ENCODE measurements around the gene C5orf34.
A peak's percentile ranks its signal among the peaks of the same experiment; 100 is the strongest.
"Not testable (repeated sequence)": the region's sequence is repeated elsewhere in the genome, so short reads cannot be mapped to it uniquely, and the experiment has no call there.

Gene C5orf34

DNA sequence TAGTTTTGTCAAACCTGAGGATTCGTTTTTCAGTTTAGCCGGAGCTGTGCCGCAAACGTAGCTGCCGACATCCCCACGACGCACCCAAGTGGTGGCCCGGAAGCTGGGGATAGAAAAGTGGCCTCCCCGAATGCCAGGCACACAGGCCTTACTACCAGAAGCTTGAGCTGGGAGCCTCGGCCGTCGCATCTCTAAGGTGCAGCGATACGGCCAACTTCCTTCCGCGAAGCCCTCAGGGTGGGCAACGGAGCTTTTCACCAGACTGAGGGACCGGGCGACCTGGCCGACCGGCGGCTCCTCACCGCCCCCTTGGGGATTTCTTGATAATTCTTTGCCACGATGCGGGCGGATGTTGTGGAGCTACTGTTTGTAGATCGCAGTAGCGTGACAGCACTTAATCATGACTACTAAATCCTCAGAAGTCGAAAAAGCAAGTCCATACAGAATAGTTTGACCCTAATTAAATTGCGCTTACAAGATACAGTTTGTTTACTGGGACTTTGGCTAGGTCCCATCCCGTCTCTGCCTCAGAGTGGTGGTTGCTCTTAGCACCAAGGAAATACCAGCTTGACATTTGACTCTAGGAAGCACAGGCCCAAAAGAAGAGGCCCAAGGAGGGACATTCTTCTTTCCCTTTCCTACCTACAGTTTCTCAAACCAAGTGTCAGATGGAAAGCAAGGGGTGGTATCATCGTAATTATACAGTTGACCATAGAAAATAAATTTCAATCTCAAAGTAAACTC lies 30.7 kb downstream of the C5orf34 start:
- no CpG with 5 or more reads among the region's 32 CpGs for WGBS (ENCODE audit: insufficient coverage, insufficient read length)
- peak overlapping the region; percentile 90; the same call in 1 of the 2 replicates for H3K4me3 ChIP-seq (ENCODE audit: low read length)
- DNase-seq (ENCODE audit: low read depth, low spot score): peak; percentile 52
- H3K9me3 ChIP-seq (ENCODE audit: control insufficient read depth, insufficient read depth, low read length): no peaks in the 10 kb centered on the region
- no peaks in the 10 kb centered on the region for H3K4me1 ChIP-seq (ENCODE audit: control insufficient read depth, insufficient read depth, low read length)
- H3K27ac ChIP-seq (ENCODE audit: low read length): no peak overlapping the region
- H3K36me3 ChIP-seq (ENCODE audit: control insufficient read depth, insufficient read depth, low read length): no peaks in the 10 kb centered on the region
- no peaks in the 10 kb centered on the region for H3K27me3 ChIP-seq (ENCODE audit: control insufficient read depth, insufficient read depth, low read length)

DNA sequence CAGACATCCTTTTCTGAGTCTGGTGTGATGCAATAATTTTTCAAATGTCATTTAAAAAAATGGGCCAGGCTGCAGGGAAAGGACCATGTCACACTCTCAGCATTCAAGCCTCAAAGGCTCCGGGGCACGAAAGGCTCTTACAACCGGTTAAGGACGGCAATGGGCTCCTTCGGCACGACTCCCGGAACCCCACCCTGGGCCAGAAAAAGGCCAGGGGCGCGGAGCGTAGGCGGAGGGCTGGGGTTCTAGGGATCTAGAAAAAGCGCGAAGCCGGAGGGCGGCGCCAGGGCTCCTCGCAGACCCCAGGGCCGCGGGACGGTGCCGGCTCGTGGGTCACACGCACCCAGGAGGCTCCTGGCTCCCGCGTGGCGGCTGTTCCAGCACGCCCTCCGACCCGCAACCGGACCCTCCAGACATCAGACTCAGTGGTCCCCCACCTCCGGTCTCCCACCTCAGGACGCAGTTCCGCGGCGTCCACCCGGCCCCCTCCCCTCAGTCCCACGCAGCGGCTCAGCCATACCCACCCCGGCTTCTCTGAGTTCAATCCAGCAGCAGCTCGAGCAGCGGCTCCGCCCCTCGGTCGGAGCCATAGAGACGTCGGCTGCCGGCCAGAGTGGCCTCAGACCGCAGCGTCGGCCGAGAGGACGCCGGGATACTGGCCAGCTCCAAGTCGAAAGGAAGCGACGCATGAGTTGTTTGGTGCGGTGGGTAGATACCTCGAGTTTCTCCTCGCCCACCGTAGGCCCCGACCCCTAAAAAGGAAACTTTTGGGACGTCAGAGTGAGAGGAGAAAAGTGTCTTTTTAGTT lies 31.4 kb downstream of the C5orf34 start, which contains the start of gene TMEM267:
Gene TMEM267 (minus strand): TSS at position 568 of the 808 bp plus-strand sequence. CDS start 29,896 bp downstream, outside the sequence.
- no peaks in the 10 kb centered on the region for H3K36me3 ChIP-seq (ENCODE audit: control insufficient read depth, insufficient read depth, low read length)
- H3K9me3 ChIP-seq (ENCODE audit: control insufficient read depth, insufficient read depth, low read length): no peaks in the 10 kb centered on the region
- no peaks in the 10 kb centered on the region for H3K4me1 ChIP-seq (ENCODE audit: control insufficient read depth, insufficient read depth, low read length)
- DNase-seq (ENCODE audit: low read depth, low spot score): peak; percentile 72
- H3K4me3 ChIP-seq (ENCODE audit: low read length): peak within 1 kb of the TSS; percentile 90; the same call in 1 of the 2 replicates
- no CpG with 5 or more reads among the region's 62 CpGs for WGBS (ENCODE audit: insufficient coverage, insufficient read length)
- H3K27ac ChIP-seq (ENCODE audit: low read length): no peak within 1 kb of the TSS
- no peaks in the 10 kb centered on the region for H3K27me3 ChIP-seq (ENCODE audit: control insufficient read depth, insufficient read depth, low read length)

DNA sequence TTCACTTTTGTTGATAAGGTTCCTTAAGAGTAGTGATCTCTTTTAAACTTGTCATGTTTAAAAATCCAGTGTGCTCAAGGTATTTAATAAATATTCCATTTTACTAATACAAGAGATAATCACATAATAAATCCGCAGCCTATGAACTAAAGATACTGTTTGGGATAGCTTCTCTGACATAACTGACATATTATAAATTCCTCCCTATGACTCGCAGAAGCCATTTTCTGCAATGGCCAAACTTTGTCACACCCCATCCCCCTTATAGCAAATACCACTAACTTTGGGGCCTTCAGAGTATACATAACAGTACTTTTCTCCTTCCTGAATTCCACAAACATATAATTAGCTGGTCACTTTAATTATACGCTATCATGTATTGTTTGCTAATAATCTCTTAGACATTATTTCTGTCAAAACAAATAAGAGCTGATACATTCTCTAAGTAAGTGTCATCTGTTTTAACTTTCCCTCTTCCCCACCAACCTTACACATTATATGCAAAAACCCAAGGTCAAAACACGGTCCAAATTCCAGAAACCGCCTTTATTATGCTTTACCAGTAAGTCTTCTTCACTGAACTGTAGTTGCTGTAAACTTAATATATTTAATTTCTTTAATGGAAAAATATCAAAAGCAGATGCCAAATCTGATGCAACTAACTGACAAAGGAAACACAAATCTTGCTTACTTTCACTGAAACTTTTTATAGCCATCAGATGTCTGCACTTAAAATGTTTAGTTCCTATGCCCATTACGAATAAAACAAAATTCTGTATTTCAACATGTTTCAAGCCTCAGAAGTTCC lies 32.3 kb downstream of the C5orf34 start:
- WGBS (ENCODE audit: insufficient coverage, insufficient read length): no CpG with 5 or more reads among the region's 6 CpGs
- no peaks in the 10 kb centered on the region for H3K27me3 ChIP-seq (ENCODE audit: control insufficient read depth, insufficient read depth, low read length)
- no peak for DNase-seq (ENCODE audit: low read depth, low spot score)
- peak overlapping the region; percentile 90; the same call in 1 of the 2 replicates for H3K4me3 ChIP-seq (ENCODE audit: low read length)
- H3K36me3 ChIP-seq (ENCODE audit: control insufficient read depth, insufficient read depth, low read length): no peaks in the 10 kb centered on the region
- H3K4me1 ChIP-seq (ENCODE audit: control insufficient read depth, insufficient read depth, low read length): no peaks in the 10 kb centered on the region
- no peaks in the 10 kb centered on the region for H3K9me3 ChIP-seq (ENCODE audit: control insufficient read depth, insufficient read depth, low read length)
- no peak overlapping the region for H3K27ac ChIP-seq (ENCODE audit: low read length)

DNA sequence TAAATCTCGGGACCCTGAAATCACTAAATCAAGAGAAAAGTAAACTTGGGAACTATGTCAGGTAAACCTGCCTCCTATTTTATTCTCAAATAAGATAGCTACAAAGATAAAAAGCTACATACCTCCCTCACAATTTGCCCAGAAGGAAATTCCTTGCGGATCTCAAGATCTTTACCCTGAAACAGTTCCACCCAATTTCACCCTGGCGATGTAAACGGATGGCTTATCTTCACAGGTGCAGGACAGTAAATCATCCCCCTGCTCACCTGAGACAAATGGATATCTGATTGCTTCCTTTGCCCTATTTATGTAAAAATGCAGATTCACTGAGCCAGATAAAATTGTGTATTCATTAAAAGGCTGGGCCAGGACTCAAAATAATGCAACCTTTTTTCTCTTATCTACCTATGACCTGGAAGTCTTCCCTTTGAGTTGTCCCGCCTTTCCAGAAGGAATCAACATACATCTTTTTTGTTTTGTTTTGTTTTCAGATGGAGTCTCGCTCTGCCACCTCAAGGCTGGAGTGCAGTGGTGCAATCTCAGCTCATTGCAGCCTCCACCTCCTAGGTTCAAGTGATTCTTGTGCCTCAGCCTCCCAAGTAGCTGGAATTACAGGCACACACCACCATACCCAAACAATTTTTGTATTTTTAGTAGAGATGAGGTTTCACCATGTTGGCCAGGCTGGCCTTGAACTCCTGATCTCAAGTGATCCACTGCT lies 45.1 kb downstream of the C5orf34 start:
- no peaks in the 10 kb centered on the region for H3K9me3 ChIP-seq (ENCODE audit: control insufficient read depth, insufficient read depth, low read length)
- H3K27me3 ChIP-seq (ENCODE audit: control insufficient read depth, insufficient read depth, low read length): no peaks in the 10 kb centered on the region
- H3K36me3 ChIP-seq (ENCODE audit: control insufficient read depth, insufficient read depth, low read length): no peaks in the 10 kb centered on the region
- no peak for DNase-seq (ENCODE audit: low read depth, low spot score)
- no peak overlapping the region for H3K4me3 ChIP-seq (ENCODE audit: low read length)
- no peak overlapping the region for H3K27ac ChIP-seq (ENCODE audit: low read length)
- WGBS (ENCODE audit: insufficient coverage, insufficient read length): no CpG with 5 or more reads among the region's 6 CpGs
- H3K4me1 ChIP-seq (ENCODE audit: control insufficient read depth, insufficient read depth, low read length): no peaks in the 10 kb centered on the region

DNA sequence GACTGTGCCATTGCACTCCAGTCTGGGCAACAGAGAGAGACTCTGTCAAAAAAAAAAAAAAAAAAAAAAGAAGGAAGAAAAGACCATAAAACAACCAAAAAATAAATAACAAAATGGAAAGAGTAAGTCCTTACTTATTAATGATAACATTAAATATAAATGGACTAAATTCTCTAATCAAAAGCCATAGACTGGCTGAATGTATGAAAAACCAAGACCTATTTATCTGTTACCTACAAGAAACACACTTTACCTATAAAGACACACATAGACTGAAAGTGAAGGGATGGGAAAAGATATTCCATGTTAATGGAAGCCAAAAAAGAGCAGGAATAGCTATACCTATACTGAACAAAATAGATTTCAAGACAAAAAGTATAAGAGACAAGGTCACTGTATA lies 47.8 kb downstream of the C5orf34 start:
- no peaks in the 10 kb centered on the region for H3K36me3 ChIP-seq (ENCODE audit: control insufficient read depth, insufficient read depth, low read length)
- no peak for DNase-seq (ENCODE audit: low read depth, low spot score)

DNA sequence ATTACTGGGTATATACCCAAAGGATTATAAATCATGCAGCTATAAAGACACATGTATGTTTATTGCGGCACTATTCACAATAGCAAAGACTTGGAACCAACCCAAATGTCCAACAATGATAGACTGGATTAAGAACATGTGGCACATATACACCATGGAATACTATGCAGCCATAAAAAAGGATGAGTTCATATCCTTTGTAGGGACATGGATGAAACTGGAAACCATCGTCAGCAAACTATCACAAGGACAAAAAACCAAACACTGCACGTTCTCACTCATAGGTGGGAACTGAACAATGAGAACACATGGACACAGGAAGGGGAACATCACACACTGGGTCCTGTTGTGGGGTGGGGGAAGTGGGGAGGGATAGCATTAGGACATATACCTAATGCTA lies 49.5 kb downstream of the C5orf34 start:
- H3K4me3 ChIP-seq (ENCODE audit: low read length); H3K27ac ChIP-seq (ENCODE audit: low read length); H3K27me3 ChIP-seq (ENCODE audit: control insufficient read depth, insufficient read depth, low read length); H3K4me1 ChIP-seq (ENCODE audit: control insufficient read depth, insufficient read depth, low read length); DNase-seq (ENCODE audit: low read depth, low spot score); H3K36me3 ChIP-seq (ENCODE audit: control insufficient read depth, insufficient read depth, low read length); H3K9me3 ChIP-seq (ENCODE audit: control insufficient read depth, insufficient read depth, low read length): not testable (repeated sequence)
- WGBS (ENCODE audit: insufficient coverage, insufficient read length): no CpG with 5 or more reads among the region's 3 CpGs

More for the DNA sequence above, 47.8 kb downstream of the C5orf34 start:
- Histone ChIP-seq H3K27me3 (ENCODE audit: control insufficient read depth, insufficient read depth, low read length) (no peaks in the 10 kb centered on the region), H3K9me3 (ENCODE audit: control insufficient read depth, insufficient read depth, low read length) (no peaks in the 10 kb centered on the region), H3K27ac (ENCODE audit: low read length) (no peak overlapping the region), H3K4me1 (ENCODE audit: control insufficient read depth, insufficient read depth, low read length) (no peaks in the 10 kb centered on the region), H3K4me3 (ENCODE audit: low read length) (no peak overlapping the region)

DNA sequence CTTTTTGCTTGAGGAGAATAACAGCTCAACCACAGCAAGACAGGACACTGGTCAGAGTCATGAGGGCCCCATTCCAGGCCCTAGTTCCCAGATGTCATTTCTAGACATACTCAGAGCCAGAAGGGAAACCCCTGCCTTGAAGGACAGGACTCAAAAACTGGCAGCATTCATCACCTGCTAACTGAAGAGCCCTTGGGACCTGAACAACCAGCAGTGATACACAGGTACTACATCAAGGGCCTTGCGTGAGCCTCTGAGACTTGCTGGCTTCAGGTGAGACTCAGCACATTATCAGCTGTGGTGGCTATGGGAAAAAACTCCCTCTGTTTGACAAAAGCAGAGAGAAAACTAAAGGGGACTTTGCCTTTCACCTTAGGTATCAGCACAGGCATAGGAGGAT lies 53.9 kb downstream of the C5orf34 start:
- Histone ChIP-seq H3K9me3 (ENCODE audit: control insufficient read depth, insufficient read depth, low read length) (no peaks in the 10 kb centered on the region; the same call in 1 of the 2 replicates), H3K27ac (ENCODE audit: low read length) (no peak overlapping the region), H3K36me3 (ENCODE audit: control insufficient read depth, insufficient read depth, low read length) (no peaks in the 10 kb centered on the region; the same call in 1 of the 2 replicates), H3K4me1 (ENCODE audit: control insufficient read depth, insufficient read depth, low read length) (no peaks in the 10 kb centered on the region), H3K27me3 (ENCODE audit: control insufficient read depth, insufficient read depth, low read length) (no peaks in the 10 kb centered on the region), H3K4me3 (ENCODE audit: low read length) (no peak overlapping the region)
- no CpG with 5 or more reads among the region's 1 CpG for WGBS (ENCODE audit: insufficient coverage, insufficient read length)
- no peak for DNase-seq (ENCODE audit: low read depth, low spot score)

DNA sequence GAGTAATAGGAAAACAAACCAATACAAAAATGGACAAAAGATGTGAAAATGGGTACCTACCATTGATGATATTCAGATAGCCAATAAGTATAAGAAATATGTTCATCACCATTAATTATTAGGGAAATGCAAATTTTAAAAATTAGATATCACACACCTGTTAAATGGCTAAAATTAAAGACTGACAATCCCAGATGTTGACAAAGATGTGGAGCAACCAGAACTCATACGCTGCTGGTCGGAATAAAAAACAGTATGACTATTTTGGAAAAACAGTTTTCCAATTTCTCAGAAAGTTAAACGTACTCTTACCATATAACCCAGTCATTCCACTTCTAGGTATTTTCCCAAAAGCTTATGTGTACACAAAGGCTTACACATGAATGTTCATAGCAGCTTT lies 58.4 kb downstream of the C5orf34 start:
- no peaks in the 10 kb centered on the region for H3K4me1 ChIP-seq (ENCODE audit: control insufficient read depth, insufficient read depth, low read length)
- H3K27ac ChIP-seq (ENCODE audit: low read length): no peak overlapping the region
- H3K36me3 ChIP-seq (ENCODE audit: control insufficient read depth, insufficient read depth, low read length): no peaks in the 10 kb centered on the region; the same call in 1 of the 2 replicates
- no peaks in the 10 kb centered on the region; the same call in 1 of the 2 replicates for H3K9me3 ChIP-seq (ENCODE audit: control insufficient read depth, insufficient read depth, low read length)
- H3K4me3 ChIP-seq (ENCODE audit: low read length): no peak overlapping the region
- no CpG with 5 or more reads among the region's 3 CpGs for WGBS (ENCODE audit: insufficient coverage, insufficient read length)
- H3K27me3 ChIP-seq (ENCODE audit: control insufficient read depth, insufficient read depth, low read length): no peaks in the 10 kb centered on the region
- no peak for DNase-seq (ENCODE audit: low read depth, low spot score)

DNA sequence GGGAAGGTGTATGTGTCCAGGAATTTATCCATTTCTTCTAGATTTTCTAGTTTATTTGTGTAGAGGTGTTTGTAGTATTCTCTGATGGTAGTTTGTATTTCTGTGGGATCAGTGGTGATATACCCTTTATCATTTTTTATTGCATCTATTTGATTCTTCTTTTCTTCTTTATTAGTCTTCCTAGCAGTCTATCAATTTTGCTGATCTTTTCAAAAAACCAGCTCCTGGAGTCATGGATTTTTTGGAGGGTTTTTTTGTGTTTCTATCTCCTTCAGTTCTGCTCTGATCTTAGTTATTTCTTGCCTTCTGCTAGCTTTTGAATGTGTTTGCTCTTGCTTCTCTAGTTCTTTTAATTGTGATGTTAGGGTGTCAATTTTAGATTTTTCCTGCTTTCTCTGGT lies 73.4 kb downstream of the C5orf34 start:
- H3K4me3 ChIP-seq (ENCODE audit: low read length); H3K27ac ChIP-seq (ENCODE audit: low read length); H3K4me1 ChIP-seq (ENCODE audit: control insufficient read depth, insufficient read depth, low read length); H3K9me3 ChIP-seq (ENCODE audit: control insufficient read depth, insufficient read depth, low read length); DNase-seq (ENCODE audit: low read depth, low spot score); H3K27me3 ChIP-seq (ENCODE audit: control insufficient read depth, insufficient read depth, low read length); H3K36me3 ChIP-seq (ENCODE audit: control insufficient read depth, insufficient read depth, low read length): not testable (repeated sequence)

All from iPS DF 6.9 (cell line).